Activated CD4-positive, alpha-beta T cell treated with anti-CD3 and anti-CD28 coated beads for 48 hours (primary cell): Measurements from ENCODE around the gene AGR3.

ENCODE experiments used
- DNase-seq: peaks from one replicate; pipeline ENCODE4 v3.0.0-alpha.2; 2020

The AGR3 gene

DNA sequence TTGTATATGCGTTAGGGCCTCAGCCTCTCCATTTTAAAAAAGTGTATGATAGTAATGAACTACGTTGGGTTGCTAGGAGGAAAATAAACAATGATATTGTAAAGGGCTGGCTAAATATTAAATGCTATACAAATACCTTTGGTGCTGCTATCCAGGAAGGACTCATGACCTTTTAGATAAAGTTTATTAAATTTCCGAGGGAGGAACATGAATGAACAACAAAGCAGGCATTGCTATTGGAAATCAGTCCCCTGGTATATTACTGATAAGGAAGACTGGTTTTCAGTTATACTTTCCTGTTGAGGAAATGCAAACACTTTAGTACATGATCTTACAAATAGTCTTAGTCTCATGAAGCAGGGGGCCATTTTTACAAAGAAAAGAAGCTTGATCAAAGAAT is 59.8 kb downstream of the AGR3 start:
- DNase-seq, result no peak

GRCh38 chr7:16818732-16819131 is 63.1 kb downstream of the AGR3 start:
- no peak for DNase-seq

DNA sequence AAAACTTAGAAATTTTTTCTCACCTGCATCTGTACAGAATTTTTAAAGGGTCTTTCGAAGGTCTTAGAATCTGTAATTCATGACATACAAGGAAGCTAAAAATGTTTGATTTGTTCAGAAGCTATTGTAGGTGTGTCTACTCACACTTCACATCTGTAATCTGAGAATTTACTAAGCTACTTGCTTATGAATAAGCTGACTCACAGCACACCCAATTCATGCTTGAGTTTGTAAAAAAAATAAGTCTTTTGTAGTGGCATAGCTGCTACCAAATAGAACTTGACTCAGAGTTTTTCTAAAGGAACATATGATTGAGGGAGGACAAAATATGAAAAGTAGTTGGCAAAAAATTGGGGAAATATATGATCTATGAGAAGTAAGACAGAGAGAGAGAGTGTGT is 64.2 kb downstream of the AGR3 start:
- no peak for DNase-seq

GRCh38 chr7:16816824-16817223 is 65.0 kb downstream of the AGR3 start:
- no peak for DNase-seq

DNA sequence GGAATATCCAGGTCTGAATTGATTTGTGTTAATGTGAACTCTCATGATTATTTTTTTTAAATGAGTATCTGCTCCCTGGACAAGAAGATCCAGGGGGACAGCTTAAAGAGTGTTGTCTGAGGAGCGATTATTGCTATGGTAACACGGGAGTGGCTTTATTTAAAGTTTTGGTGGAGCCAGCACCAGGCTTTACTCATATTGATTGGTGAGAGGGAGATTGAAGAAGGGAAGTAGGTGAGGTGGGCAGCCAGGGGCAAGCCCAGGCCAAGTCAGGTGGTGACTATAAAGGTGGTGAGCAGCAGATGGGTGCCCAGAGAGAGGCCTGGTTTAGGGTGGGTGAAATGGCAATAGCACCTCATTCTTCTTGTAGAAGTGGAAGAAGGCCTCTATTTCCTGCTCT is 66.8 kb downstream of the AGR3 start:
- DNase-seq, result no peak

DNA sequence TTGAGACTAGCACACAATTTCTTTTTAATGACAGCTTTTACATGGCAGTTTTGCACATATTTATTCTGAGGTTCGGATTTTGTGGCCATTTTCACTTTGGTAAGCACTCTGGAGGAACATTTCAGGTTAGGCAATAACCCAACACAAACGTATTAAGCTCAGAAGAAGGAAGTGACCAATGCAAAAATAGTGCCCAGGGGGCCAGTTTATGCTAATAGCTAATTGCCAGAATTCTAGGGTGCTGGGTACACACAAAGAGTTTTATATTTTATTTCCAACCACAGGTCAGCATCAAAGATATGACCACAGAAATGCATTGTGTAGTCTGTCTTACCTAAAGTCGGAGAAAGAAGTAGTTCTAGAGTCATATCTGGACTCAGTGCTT is 68.6 kb downstream of the AGR3 start:
- DNase-seq, result no peak

DNA sequence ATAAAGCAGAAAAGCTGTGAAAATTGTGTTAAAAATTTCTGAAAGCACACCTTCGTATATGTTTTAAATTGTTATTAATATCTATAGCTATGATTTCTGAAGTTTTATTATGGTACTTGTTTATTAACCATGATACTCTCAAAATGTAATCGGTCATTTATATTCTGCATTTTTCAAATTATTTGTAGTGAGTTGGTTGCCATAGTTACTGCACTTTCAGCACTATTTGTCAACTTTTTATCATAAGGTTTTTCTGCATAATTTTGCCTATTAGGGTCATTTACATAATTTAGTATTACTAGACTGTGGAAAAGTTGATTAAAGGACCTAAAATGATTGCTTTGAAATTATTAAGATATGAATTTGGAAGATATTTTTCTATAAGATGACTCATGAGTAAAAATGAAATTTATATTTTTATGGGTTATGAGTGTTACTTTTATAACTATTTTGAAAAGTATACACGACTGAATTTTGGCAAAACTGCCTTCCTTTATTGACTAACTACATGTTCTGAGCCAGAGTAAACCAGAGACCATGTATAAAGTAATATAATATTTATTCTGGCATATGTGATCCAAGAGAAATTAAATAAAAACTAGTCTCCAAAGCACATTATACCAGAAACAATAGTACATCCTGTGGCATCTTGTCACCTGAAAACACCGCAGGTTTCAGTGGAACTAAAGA is 69.1 kb downstream of the AGR3 start:
- no peak for DNase-seq

- DNase-seq, result no peak
These were observed 70.2 kb downstream of the AGR3 start for GRCh38 chr7:16811551-16811950.

- DNase-seq, result no peak
These were observed 71.2 kb downstream of the AGR3 start for GRCh38 chr7:16810573-16810972.

DNA sequence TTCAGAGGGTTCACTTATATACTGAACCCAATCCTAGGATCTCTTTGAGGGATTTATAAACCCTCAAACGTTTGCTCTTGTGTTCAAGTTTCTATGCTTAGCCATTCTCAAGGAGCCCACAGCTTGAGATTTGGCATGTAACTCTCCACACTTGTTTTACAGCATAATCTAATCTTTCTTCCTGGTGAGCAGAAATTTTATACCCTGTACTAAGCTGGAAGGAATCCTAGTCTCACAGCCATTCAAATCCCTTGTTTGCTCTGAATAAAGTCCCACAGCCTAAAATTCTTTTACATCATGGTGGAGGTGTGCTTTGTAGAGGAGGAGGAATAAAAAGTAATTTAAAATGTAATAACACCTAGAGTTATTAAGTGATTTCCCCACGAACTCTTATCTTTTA is 71.7 kb downstream of the AGR3 start:
- no peak for DNase-seq
